SK-N-SH (cell line): ENCODE results near the gene USP10. TPM values are rescaled to one million over a fixed set of nuclear protein-coding genes. Genes with fewer than 3 reads are reported as not detected.
"Not testable (repeated sequence)": the region's sequence is repeated elsewhere in the genome, so short reads cannot be mapped to it uniquely, and the experiment has no call there.

ENCODE experiments used
- CTCF ChIA-PET: fragments of 300-600, 350-600 bp; formaldehyde crosslinking; extraction: SDS; loops from one replicate; lab custom pipeline; 2021; lab: Yijun Ruan, JAX
- POLR2A ChIA-PET: fragments of 350-600 bp; sonication (Branson Sonifier 250); formaldehyde crosslinking; extraction: SDS; loops from one replicate; lab custom pipeline; 2020; ENCODE audit warnings: antibody characterized with exemption, inconsistent platforms; lab: Yijun Ruan, JAX
- DNase-seq: peaks from one replicate; pipeline ENCODE4 v3.0.0; 2012
- H2AFZ ChIP-seq: fragments of 200-600 bp; sonication (generic); 2 replicates; pipeline ENCODE4 v1.8.1; 2016; ENCODE audit warnings: antibody characterized with exemption, mild to moderate bottlenecking, low read depth
- H3F3A ChIP-seq: fragments of 200-600 bp; sonication (generic); replicated peaks from 2 replicates; pipeline ENCODE3; 2016; ENCODE audit warnings: antibody characterized with exemption, mild to moderate bottlenecking; ENCODE audit not compliant: insufficient read depth
- H3K27ac ChIP-seq, 2 experiments: fragments of 200-500 bp in 1 of 2; fragments of 200-600 bp in 1 of 2; sonication (Bioruptor generic) in 1 of 2; sonication (generic), shearing (Covaris generic) in 1 of 2; 2 replicates each; pipeline versions ENCODE4 v1.5.1 to v1.6.1; 2014 to 2016; ENCODE audit warnings: low read depth in 2 of 2, inconsistent platforms in 1 of 2, low read length in 1 of 2, mild to moderate bottlenecking in 1 of 2, mixed read lengths in 1 of 2
- H3K27me3 ChIP-seq: fragments of 200-600 bp; sonication (generic), shearing (Covaris generic); 2 replicates; pipeline ENCODE4 v1.6.1; 2016; ENCODE audit warnings: mixed run types; ENCODE audit not compliant: insufficient read depth
- H3K36me3 ChIP-seq, 2 experiments: fragments of 200-500 bp in 1 of 2; fragments of 200-600 bp in 1 of 2; sonication (Bioruptor generic) in 1 of 2; sonication (generic) in 1 of 2; replicated peaks in 1 of 2; 2 replicates each; pipeline versions ENCODE3 to v1.5.1; 2014 to 2016; ENCODE audit warnings: low read length in 1 of 2, mild to moderate bottlenecking in 1 of 2; ENCODE audit not compliant: insufficient read depth in 2 of 2, control insufficient read depth in 1 of 2
- H3K4me1 ChIP-seq, 2 experiments: fragments of 200-500 bp in 1 of 2; fragments of 200-600 bp in 1 of 2; sonication (Bioruptor generic) in 1 of 2; sonication (generic), shearing (Covaris generic) in 1 of 2; 2 replicates each; pipeline versions ENCODE4 v1.5.1 to v1.6.1; 2014 to 2016; ENCODE audit warnings: low read depth in 1 of 2, low read length in 1 of 2, mixed run types in 1 of 2; ENCODE audit not compliant: insufficient read depth in 2 of 2, control insufficient read depth in 1 of 2
- H3K4me2 ChIP-seq: fragments of 200-600 bp; sonication (generic), shearing (Covaris generic); 2 replicates; pipeline ENCODE4 v1.6.1; 2017; ENCODE audit warnings: mixed run types
- H3K4me3 ChIP-seq, 2 experiments: fragments of 200-500 bp in 1 of 2; fragments of 200-600 bp in 1 of 2; sonication (Bioruptor generic) in 1 of 2; sonication (generic), shearing (Covaris generic) in 1 of 2; 2 replicates each; pipeline versions ENCODE4 v1.5.1 to v1.8.1; 2014 to 2016; ENCODE audit warnings: low read depth in 2 of 2, inconsistent platforms in 1 of 2, low read length in 1 of 2, mild to moderate bottlenecking in 1 of 2, mixed read lengths in 1 of 2, moderate library complexity in 1 of 2
- H3K79me2 ChIP-seq: fragments of 200-600 bp; sonication (generic); 2 replicates; pipeline ENCODE4 v1.8.1; 2017; ENCODE audit warnings: mild to moderate bottlenecking; ENCODE audit not compliant: insufficient read depth
- H3K9ac ChIP-seq: fragments of 200-600 bp; sonication (generic); 2 replicates; pipeline ENCODE4 v1.6.1; 2017; ENCODE audit warnings: mixed run types
- H3K9me2 ChIP-seq: fragments of 200-600 bp; sonication (generic); 2 replicates; pipeline ENCODE4 v1.6.1; 2017; ENCODE audit warnings: mixed run types
- H3K9me3 ChIP-seq: fragments of 200-600 bp; sonication (generic); 2 replicates; pipeline ENCODE4 v1.6.1; 2017; ENCODE audit warnings: mixed run types, mild to moderate bottlenecking, moderate library complexity
- H4K20me1 ChIP-seq: fragments of 200-600 bp; sonication (generic); 2 replicates; pipeline ENCODE4 v1.6.1; 2017; ENCODE audit warnings: mild to moderate bottlenecking, mixed run types; ENCODE audit not compliant: insufficient read depth
- EP300 ChIP-seq, 2 experiments: IDR thresholded peaks; 2 replicates each; pipeline versions ENCODE4 v1.4.0 to v1.6.1; 2012; ENCODE audit warnings: borderline replicate concordance in 1 of 2, low read depth in 1 of 2, low read length in 1 of 2
- FOSL2 ChIP-seq: IDR thresholded peaks from 2 replicates; pipeline ENCODE4 v1.4.0; 2012; ENCODE audit warnings: low read depth, mild to moderate bottlenecking, moderate library complexity, borderline replicate concordance
- JUND ChIP-seq: IDR thresholded peaks from 2 replicates; pipeline ENCODE4 v1.4.0; 2012
- TCF12 ChIP-seq: IDR thresholded peaks from 2 replicates; pipeline ENCODE4 v1.4.0; 2012
- WGBS: methylation state at CpG from one replicate; pipeline ENCODE4 v1.1.6; 2017; ENCODE audit warnings: low lambda C conversion rate; 5-methylcytosine and 5-hydroxymethylcytosine counted together
- polyA plus RNA-seq, 3 experiments: library from polyadenylated mRNA; depleted of rRNA; stranded (reverse); fragments of >200 nt; gene quantifications; 2 replicates each; pipeline ENCODE4 v1.2.3, GENCODE V29; 2012
- TF ChIP-seq, protein P1 (sequence below): IDR thresholded peaks from 2 replicates; pipeline ENCODE4; 2012
- TF ChIP-seq, protein P2 (sequence below): IDR thresholded peaks from 2 replicates; pipeline ENCODE4 v1.6.1; 2012; ENCODE audit warnings: mild to moderate bottlenecking, low read depth, low read length, moderate library complexity
- TF ChIP-seq, protein P3 (sequence below): IDR thresholded peaks from 2 replicates; pipeline ENCODE4 v1.4.0; 2012; ENCODE audit warnings: low read depth
- TF ChIP-seq, protein P4 (sequence below): IDR thresholded peaks from 2 replicates; pipeline ENCODE4 v1.4.0; 2012; ENCODE audit warnings: low read depth, borderline replicate concordance

Gene USP10
- polyA plus RNA-seq, 1 of the 3 experiments (the other 2 are of a cell fraction): 49.2 TPM

DNA sequence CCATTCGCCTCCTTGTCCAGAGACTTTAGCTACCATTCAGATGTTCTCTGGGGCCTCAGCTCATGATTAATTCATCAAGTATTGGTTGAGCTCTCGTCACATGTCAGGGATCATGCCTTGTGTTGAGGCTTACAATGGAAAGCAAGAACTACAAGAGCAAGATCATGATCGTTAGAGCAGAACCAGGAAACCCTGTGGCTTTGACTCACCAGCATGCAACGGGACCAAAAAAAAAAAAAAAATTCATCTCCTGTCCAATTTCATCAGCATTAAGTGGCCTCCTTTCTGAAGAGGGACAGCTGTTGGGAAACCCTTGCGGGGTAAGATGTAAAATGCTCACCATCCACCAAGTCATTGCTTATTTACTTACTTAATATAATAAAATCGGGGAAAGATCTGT lies 12.1 kb upstream of the USP10 start:
- H3K9ac ChIP-seq: no peak overlapping the region
- H2AFZ ChIP-seq: peak overlapping the region; percentile 61; the same call in 1 of the 2 replicates
- no peaks in the 10 kb centered on the region for H3K9me2 ChIP-seq
- DNase-seq: no peak
- peak overlapping the region in 1 of 2 experiments; percentile 50; a peak in 2 of 4 replicates for H3K27ac ChIP-seq
- no peaks in the 10 kb centered on the region; a peak in 1 of 4 replicates for H3K4me1 ChIP-seq
- H3K36me3 ChIP-seq: no peaks in the 10 kb centered on the region
- H3K9me3 ChIP-seq: no peaks in the 10 kb centered on the region
- H3K79me2 ChIP-seq: no peaks in the 10 kb centered on the region
- peaks cover 7% of the 10 kb centered on the region for H3F3A ChIP-seq
- POLR2A ChIA-PET: no interaction called here
- TF ChIP-seq, protein P1, sequence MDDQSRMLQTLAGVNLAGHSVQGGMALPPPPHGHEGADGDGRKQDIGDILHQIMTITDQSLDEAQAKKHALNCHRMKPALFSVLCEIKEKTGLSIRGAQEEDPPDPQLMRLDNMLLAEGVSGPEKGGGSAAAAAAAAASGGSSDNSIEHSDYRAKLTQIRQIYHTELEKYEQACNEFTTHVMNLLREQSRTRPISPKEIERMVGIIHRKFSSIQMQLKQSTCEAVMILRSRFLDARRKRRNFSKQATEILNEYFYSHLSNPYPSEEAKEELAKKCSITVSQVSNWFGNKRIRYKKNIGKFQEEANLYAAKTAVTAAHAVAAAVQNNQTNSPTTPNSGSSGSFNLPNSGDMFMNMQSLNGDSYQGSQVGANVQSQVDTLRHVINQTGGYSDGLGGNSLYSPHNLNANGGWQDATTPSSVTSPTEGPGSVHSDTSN: peak; percentile 62
- TF ChIP-seq, protein P2, sequence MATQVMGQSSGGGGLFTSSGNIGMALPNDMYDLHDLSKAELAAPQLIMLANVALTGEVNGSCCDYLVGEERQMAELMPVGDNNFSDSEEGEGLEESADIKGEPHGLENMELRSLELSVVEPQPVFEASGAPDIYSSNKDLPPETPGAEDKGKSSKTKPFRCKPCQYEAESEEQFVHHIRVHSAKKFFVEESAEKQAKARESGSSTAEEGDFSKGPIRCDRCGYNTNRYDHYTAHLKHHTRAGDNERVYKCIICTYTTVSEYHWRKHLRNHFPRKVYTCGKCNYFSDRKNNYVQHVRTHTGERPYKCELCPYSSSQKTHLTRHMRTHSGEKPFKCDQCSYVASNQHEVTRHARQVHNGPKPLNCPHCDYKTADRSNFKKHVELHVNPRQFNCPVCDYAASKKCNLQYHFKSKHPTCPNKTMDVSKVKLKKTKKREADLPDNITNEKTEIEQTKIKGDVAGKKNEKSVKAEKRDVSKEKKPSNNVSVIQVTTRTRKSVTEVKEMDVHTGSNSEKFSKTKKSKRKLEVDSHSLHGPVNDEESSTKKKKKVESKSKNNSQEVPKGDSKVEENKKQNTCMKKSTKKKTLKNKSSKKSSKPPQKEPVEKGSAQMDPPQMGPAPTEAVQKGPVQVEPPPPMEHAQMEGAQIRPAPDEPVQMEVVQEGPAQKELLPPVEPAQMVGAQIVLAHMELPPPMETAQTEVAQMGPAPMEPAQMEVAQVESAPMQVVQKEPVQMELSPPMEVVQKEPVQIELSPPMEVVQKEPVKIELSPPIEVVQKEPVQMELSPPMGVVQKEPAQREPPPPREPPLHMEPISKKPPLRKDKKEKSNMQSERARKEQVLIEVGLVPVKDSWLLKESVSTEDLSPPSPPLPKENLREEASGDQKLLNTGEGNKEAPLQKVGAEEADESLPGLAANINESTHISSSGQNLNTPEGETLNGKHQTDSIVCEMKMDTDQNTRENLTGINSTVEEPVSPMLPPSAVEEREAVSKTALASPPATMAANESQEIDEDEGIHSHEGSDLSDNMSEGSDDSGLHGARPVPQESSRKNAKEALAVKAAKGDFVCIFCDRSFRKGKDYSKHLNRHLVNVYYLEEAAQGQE: no peak
- no peaks in the 10 kb centered on the region for H4K20me1 ChIP-seq
- no peaks in the 10 kb centered on the region for H3K27me3 ChIP-seq
- 65% methylated on average over 6 of the region's 6 CpGs for WGBS
- no peak overlapping the region for H3K4me3 ChIP-seq
- CTCF ChIA-PET: interaction anchor here (0.8 to 5.4 kb wide), 4 partner anchors 15 to 65 kb away, joined by 3 to 35 read pairs (median 7); no protein-coding TSS in a partner anchor
- H3K4me2 ChIP-seq: no peak overlapping the region

DNA sequence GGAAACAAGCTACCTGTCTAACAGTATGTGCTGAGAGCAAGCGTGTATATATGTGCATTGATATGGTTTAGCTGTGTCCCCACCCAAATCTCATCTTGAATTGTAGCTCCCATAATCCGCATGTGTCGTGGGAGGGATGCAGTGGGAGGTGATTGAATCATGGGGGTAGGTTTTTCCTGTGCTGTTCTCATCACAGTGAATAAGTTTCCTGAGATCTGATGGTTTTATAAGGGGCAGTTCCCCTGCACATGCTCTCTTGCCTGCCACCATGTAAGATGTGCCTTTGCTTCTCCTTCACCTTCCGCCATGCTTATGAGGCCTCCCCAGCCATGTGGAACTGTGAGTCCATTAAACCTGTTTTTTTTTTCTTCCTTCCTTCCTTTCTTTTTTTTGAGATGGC lies 11.6 kb upstream of the USP10 start:
- H3K9me3 ChIP-seq, H3K4me2 ChIP-seq, H3K79me2 ChIP-seq, H3F3A ChIP-seq, H3K36me3 ChIP-seq, H4K20me1 ChIP-seq, DNase-seq, H3K4me1 ChIP-seq, H3K9me2 ChIP-seq, H3K27me3 ChIP-seq, POLR2A ChIA-PET, H3K4me3 ChIP-seq, H3K9ac ChIP-seq: not testable (repeated sequence)
- CTCF ChIA-PET: interaction anchor here (1.4 to 5.4 kb wide), 3 partner anchors 15 to 66 kb away, joined by 6 to 35 read pairs (median 8); no protein-coding TSS in a partner anchor
- 96% methylated on average over 4 of the region's 4 CpGs for WGBS
- peak overlapping the region in 1 of 2 experiments; percentile 50; a peak in 2 of 4 replicates for H3K27ac ChIP-seq
- H2AFZ ChIP-seq: peak overlapping the region; percentile 61; the same call in 1 of the 2 replicates

DNA sequence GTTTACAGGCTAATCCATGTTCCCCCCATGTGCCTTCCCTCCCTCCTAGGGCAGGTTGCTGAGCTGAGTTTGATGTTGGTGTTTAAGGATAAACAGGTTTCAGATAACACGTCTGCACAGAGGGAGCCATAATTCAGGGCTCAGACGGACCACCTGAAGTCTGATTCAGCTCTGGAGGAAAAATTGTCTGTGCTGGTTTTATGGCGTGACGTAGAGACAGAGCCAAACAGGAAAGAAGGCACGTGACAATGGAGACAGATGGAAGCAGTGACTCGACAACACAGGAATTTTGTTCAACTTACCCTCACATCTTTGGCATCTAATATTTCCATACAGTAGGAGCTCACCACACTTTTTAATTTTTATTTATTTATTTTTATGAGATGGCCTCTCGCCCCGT lies 10.7 kb upstream of the USP10 start:
- H3K27ac ChIP-seq: peak overlapping the region in 1 of 2 experiments; percentile 55; a peak in 2 of 4 replicates
- ChIA-PET POLR2A (no interaction called here), CTCF (interaction anchor here (1.1 to 1.7 kb wide), 5 partner anchors 11 to 66 kb away, joined by 3 to 7 read pairs (median 6); no protein-coding TSS in a partner anchor)
- H4K20me1 ChIP-seq: no peaks in the 10 kb centered on the region
- no peak overlapping the region for H3K9ac ChIP-seq
- TF ChIP-seq JUND (peak; percentile 30; the same call in 1 of the 2 replicates), TCF12 (peak; percentile 52), FOSL2 (peak; percentile 33; the same call in 1 of the 2 replicates), EP300 (IDR thresholded peaks at IDR 0.05; ENCODE audit: borderline replicate concordance in 1 of 2, low read depth in 1 of 2, low read length in 1 of 2) (no peak)
- TF ChIP-seq, protein P3, sequence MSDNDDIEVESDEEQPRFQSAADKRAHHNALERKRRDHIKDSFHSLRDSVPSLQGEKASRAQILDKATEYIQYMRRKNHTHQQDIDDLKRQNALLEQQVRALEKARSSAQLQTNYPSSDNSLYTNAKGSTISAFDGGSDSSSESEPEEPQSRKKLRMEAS: peak; percentile 57
- TF ChIP-seq, protein P4, sequence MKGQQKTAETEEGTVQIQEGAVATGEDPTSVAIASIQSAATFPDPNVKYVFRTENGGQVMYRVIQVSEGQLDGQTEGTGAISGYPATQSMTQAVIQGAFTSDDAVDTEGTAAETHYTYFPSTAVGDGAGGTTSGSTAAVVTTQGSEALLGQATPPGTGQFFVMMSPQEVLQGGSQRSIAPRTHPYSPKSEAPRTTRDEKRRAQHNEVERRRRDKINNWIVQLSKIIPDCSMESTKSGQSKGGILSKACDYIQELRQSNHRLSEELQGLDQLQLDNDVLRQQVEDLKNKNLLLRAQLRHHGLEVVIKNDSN: peak; percentile 84
- H3K36me3 ChIP-seq: no peaks in the 10 kb centered on the region
- no peaks in the 10 kb centered on the region for H3K9me2 ChIP-seq
- H3K4me1 ChIP-seq: no peaks in the 10 kb centered on the region; a peak in 1 of 4 replicates
- H3K4me2 ChIP-seq: no peak overlapping the region
- peak overlapping the region; percentile 5; the same call in 1 of the 2 replicates for H2AFZ ChIP-seq
- H3K27me3 ChIP-seq: no peaks in the 10 kb centered on the region
- no peak overlapping the region for H3K4me3 ChIP-seq
- peaks cover 7% of the 10 kb centered on the region for H3F3A ChIP-seq
- WGBS: 41% methylated on average over 8 of the region's 8 CpGs
- no peaks in the 10 kb centered on the region for H3K9me3 ChIP-seq
- no peak for DNase-seq
- no peaks in the 10 kb centered on the region for H3K79me2 ChIP-seq
